Endothelial cell (in vitro differentiated cells): Measurements from ENCODE around the gene SYF2. TPM values are rescaled to one million over a fixed set of nuclear protein-coding genes. Genes with fewer than 3 reads are reported as not detected.

Experiments used
- DNase-seq: peaks from one replicate; pipeline ENCODE4 v3.0.0; 2021; ENCODE audit warnings: low spot score
- H3K27ac Mint-ChIP-seq: one replicate; pipeline ENCODE4 v1.8.0; 2021; ENCODE audit warnings: mixed read lengths, inconsistent platforms; ENCODE audit not compliant: unreplicated experiment
- H3K27me3 Mint-ChIP-seq: one replicate; pipeline ENCODE4 v1.8.0; 2021; ENCODE audit warnings: mild to moderate bottlenecking, moderate library complexity, mixed read lengths, inconsistent platforms; ENCODE audit not compliant: unreplicated experiment
- H3K36me3 Mint-ChIP-seq: one replicate; pipeline ENCODE4 v1.8.0; 2021; ENCODE audit warnings: mild to moderate bottlenecking, low read depth, mixed read lengths, inconsistent platforms; ENCODE audit not compliant: unreplicated experiment
- H3K4me1 Mint-ChIP-seq: one replicate; pipeline ENCODE4 v1.8.0; 2021; ENCODE audit warnings: mild to moderate bottlenecking, mixed read lengths, inconsistent platforms; ENCODE audit not compliant: unreplicated experiment
- H3K4me3 Mint-ChIP-seq: one replicate; pipeline ENCODE4 v1.8.0; 2021; ENCODE audit warnings: mild to moderate bottlenecking, mixed read lengths, inconsistent platforms; ENCODE audit not compliant: unreplicated experiment
- H3K9me3 Mint-ChIP-seq: one replicate; pipeline ENCODE4 v1.8.0; 2021; ENCODE audit warnings: mixed read lengths, inconsistent platforms; ENCODE audit not compliant: unreplicated experiment
- total RNA-seq: library from RNA; stranded (reverse); fragmentation: NEBNext Ultra II Directional; extraction: Animal tissue kit (Norgen Biotek cat#: 25700); gene quantifications from one replicate; pipeline ENCODE4 v1.2.1, GENCODE V29; 2021; ENCODE audit not compliant: unreplicated experiment
- TF ChIP-seq, protein P1 (sequence below): fragments of 200-600 bp; sonication (generic); IDR thresholded peaks from one replicate; pipeline ENCODE4 v1.5.0; 2021; ENCODE audit warnings: antibody characterized with exemption; ENCODE audit not compliant: unreplicated experiment

SYF2 gene
- total RNA-seq, 1 donor from 2014 or later = 34.9 TPM

DNA sequence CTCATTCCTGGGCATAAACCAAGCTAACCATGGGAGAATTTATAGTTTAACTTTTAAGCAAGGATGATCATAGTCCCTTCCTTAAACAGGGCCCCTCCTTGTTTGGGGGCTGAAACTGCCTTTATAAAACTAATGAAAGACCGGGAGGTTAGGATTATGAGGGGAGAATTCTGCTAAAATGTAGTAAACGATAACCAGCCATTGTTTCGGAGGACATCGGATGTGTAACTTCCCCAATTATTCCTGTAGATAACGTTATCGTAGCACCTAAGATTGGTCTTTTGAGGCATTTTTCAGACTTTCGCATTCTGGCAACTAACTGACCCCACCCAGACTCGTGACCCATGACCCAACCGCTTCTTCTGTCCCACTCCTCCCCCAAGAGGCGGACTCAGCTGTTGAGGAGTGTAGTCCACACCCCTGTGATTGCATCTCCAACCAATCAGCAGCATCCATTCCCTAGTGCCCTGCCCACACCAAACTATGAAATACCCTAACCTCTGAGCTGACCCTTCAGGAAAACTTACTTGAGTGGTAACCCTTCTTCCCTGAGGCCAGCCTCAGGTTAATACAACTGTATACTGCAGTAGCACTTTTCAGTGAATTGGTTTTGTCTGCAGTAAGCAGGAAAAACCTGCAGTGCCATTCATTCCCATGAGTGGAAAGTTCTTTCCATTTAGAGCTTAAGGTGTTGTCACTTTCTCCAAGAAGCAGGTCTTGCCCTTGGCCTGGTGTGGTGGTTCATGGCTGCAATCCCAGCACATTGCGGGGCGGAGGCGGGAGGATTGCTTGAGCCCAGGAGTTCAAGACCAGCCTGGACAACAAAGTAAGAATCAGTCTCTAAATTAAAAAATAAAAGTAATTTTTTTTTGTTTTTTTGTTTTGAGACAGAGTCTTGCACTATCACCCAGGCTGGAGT, 823 bp upstream of the SYF2 start:
- no peak overlapping the region for H3K4me3 Mint-ChIP-seq
- peak; percentile 65 for DNase-seq
- no peaks in the 10 kb centered on the region for H3K9me3 Mint-ChIP-seq
- peaks cover 1% of the 10 kb centered on the region for H3K27me3 Mint-ChIP-seq
- H3K27ac Mint-ChIP-seq = no peak overlapping the region
- TF ChIP-seq, protein P1, sequence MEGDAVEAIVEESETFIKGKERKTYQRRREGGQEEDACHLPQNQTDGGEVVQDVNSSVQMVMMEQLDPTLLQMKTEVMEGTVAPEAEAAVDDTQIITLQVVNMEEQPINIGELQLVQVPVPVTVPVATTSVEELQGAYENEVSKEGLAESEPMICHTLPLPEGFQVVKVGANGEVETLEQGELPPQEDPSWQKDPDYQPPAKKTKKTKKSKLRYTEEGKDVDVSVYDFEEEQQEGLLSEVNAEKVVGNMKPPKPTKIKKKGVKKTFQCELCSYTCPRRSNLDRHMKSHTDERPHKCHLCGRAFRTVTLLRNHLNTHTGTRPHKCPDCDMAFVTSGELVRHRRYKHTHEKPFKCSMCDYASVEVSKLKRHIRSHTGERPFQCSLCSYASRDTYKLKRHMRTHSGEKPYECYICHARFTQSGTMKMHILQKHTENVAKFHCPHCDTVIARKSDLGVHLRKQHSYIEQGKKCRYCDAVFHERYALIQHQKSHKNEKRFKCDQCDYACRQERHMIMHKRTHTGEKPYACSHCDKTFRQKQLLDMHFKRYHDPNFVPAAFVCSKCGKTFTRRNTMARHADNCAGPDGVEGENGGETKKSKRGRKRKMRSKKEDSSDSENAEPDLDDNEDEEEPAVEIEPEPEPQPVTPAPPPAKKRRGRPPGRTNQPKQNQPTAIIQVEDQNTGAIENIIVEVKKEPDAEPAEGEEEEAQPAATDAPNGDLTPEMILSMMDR = no peak
- peaks cover 7% of the 10 kb centered on the region for H3K4me1 Mint-ChIP-seq
- peaks cover 4% of the 10 kb centered on the region for H3K36me3 Mint-ChIP-seq

DNA sequence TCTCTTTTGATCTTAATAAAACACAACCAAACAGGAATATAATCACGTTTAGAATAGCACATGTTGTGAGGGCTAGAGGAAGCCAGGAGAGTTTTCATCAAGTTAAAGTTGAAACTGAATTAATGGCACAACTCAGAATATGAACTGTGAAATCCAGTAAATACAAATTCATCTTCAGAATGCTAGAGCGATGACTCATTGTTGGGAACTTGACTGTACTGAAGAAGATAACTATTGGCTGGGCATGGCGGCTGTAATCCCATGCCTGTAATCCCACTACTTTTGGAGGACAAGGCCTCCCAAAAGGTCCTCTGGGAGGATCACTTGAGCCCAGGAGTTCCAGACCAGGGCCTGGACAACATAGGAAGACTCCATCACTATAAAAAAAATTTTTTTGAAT, 8.8 kb downstream of the SYF2 start:
- DNase-seq = no peak
- no peak overlapping the region for H3K27ac Mint-ChIP-seq

DNA sequence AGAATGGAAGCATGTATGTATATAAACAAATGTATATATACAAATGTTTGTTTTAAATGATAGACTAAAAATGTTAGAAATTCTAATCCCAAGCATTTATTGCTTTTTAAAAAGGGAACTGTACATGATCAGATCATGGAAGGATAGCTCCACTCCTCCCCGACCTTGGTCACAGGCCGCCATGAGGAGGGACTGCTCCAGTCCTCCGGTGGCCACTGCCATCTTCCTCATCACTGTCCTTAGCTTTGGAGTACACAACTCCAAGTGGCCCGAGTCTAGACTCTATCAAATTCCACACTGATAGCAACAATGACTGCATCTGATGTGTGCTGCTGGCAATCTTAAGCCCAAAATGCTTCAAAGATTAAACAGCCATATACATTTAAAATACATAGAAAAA, 9.7 kb downstream of the SYF2 start:
- peak overlapping the region; percentile 23 for H3K4me3 Mint-ChIP-seq
- H3K9me3 Mint-ChIP-seq = no peaks in the 10 kb centered on the region
- peaks cover 5% of the 10 kb centered on the region for H3K27me3 Mint-ChIP-seq
- H3K36me3 Mint-ChIP-seq = peaks cover 18% of the 10 kb centered on the region
- H3K27ac Mint-ChIP-seq = no peak overlapping the region
- no peak for DNase-seq
- H3K4me1 Mint-ChIP-seq = no peaks in the 10 kb centered on the region
- TF ChIP-seq, protein P1 = no peak

More for the DNA sequence above, 8.8 kb downstream of the SYF2 start:
- Mint-ChIP-seq H3K9me3 (no peaks in the 10 kb centered on the region), H3K4me3 (peak overlapping the region; percentile 3), H3K27me3 (no peaks in the 10 kb centered on the region), H3K4me1 (no peaks in the 10 kb centered on the region), H3K36me3 (peaks cover 18% of the 10 kb centered on the region)
- TF ChIP-seq, protein P1 = no peak

DNA sequence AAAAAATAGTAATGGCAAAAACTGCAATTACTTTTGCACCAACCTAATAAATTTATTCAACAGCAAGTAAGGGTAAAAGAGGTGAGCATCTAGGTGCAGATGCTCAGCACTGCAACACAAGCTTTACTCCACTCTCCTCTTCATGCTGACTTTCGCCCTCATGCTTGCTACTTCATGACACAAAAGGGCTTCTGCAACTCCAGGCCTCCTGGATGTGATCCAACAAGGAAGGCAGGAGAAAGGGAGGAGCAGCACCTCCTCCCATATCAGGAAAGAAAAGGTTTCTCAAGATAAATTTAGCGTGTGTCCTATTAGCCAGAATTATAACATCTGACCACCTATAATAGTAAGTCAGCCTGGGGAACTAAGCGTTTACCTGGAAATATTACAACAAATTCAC, 11.6 kb downstream of the SYF2 start:
- Mint-ChIP-seq H3K4me1 (peaks cover 5% of the 10 kb centered on the region), H3K27me3 (peaks cover 5% of the 10 kb centered on the region), H3K27ac (no peak overlapping the region), H3K36me3 (peaks cover 18% of the 10 kb centered on the region), H3K4me3 (no peak overlapping the region), H3K9me3 (no peaks in the 10 kb centered on the region)
- no peak for DNase-seq
- TF ChIP-seq, protein P1 = no peak

DNA sequence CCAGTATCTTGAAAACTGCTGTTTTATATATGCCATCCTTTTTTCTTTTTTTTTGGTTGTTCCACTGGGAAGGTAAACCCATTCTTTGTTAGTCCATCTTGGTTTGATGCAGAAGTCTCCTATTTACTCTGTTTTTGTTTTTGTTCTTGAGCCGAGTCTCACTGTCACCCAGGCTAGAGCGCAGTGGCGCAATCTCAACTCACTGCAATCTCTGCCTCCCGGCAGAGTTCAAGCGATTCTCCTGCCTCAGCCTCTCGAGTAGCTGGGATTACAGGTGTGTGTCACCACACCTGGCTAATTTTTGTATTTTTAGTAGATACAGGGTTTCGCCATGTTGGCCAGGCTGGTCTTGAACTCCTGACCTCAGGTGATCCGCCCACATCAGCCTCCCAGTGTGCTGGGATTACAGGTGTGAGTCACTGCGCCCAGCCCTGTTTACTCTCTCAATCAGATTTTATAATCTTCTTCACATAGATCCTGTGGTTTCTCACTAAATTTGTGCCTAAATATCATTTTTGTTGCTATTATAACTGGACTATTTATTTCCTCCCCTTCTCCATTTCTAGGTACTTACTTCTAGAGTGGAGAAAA, 12.5 kb downstream of the SYF2 start:
- no peak overlapping the region for H3K27ac Mint-ChIP-seq
- peaks cover 15% of the 10 kb centered on the region for H3K36me3 Mint-ChIP-seq
- H3K9me3 Mint-ChIP-seq = no peaks in the 10 kb centered on the region
- H3K27me3 Mint-ChIP-seq = peaks cover 5% of the 10 kb centered on the region
- DNase-seq = no peak
- TF ChIP-seq, protein P1 = no peak
- H3K4me3 Mint-ChIP-seq = no peak overlapping the region
- peaks cover 5% of the 10 kb centered on the region for H3K4me1 Mint-ChIP-seq
